SK-N-SH treated with all-trans-retinoic acid at 6 μM for 48 hours (cell line): ENCODE measurements around the gene EN1.

ENCODE experiments used
- ATAC-seq: fragments of 200-7000 bp; cut with Tn5 transposase; 3 replicates; pipeline ENCODE4 v1.9.1; 2020; ENCODE audit warnings: mild to moderate bottlenecking, moderate library complexity
- ARNTL ChIP-seq: fragments of 450-650 bp; formaldehyde crosslinking; IDR thresholded peaks from 2 replicates; pipeline ENCODE4 v1.5.0; 2020; ENCODE audit warnings: low read depth, mild to moderate bottlenecking, moderate library complexity, borderline replicate concordance
- BACH2 ChIP-seq: fragments of 250-450 bp; sonication (Bioruptor Pico); IDR thresholded peaks from 2 replicates; pipeline ENCODE4 v1.9.0; 2021; ENCODE audit warnings: mild to moderate bottlenecking, borderline replicate concordance
- ESRRG ChIP-seq: fragments of 250-450 bp; sonication (Bioruptor Pico); IDR thresholded peaks from 2 replicates; pipeline ENCODE4 v1.6.1; 2021; ENCODE audit warnings: mild to moderate bottlenecking
- GLIS3 ChIP-seq: fragments of 250-450 bp; sonication (Bioruptor Pico); IDR thresholded peaks from 2 replicates; pipeline ENCODE4 v1.5.0; 2020; ENCODE audit warnings: mild to moderate bottlenecking, moderate library complexity
- OSR1 ChIP-seq: fragments of 250-450 bp; sonication (Bioruptor Pico); IDR thresholded peaks from 2 replicates; pipeline ENCODE4 v1.8.0; 2022; ENCODE audit warnings: moderate library complexity, mild to moderate bottlenecking, inconsistent platforms
- PATZ1 ChIP-seq: fragments of 250-450 bp; sonication (Bioruptor Pico); IDR thresholded peaks from 2 replicates; pipeline ENCODE4 v1.8.0; 2020; ENCODE audit warnings: mild to moderate bottlenecking, moderate library complexity, borderline replicate concordance
- PPARA ChIP-seq: fragments of 250-450 bp; sonication (Bioruptor Pico); IDR thresholded peaks from 2 replicates; pipeline ENCODE4 v1.5.0; 2020; ENCODE audit warnings: mild to moderate bottlenecking, borderline replicate concordance
- RARB ChIP-seq: fragments of 250-450 bp; sonication (Bioruptor Pico); IDR thresholded peaks from 2 replicates; pipeline ENCODE4 v1.8.0; 2021; ENCODE audit warnings: mild to moderate bottlenecking, moderate library complexity
- SNAI2 ChIP-seq: fragments of 250-450 bp; sonication (Bioruptor Pico); IDR thresholded peaks from 2 replicates; pipeline ENCODE4 v1.5.0; 2020; ENCODE audit warnings: mild to moderate bottlenecking, moderate library complexity
- TCF4 ChIP-seq: fragments of 250-450 bp; sonication (Bioruptor Pico); IDR thresholded peaks from 2 replicates; pipeline ENCODE4 v1.8.0; 2021; ENCODE audit warnings: mild to moderate bottlenecking, moderate library complexity, borderline replicate concordance
- ZC3H10 ChIP-seq: fragments of 250-450 bp; sonication (Bioruptor Pico); IDR thresholded peaks from 2 replicates; pipeline ENCODE4 v1.5.1; 2021; ENCODE audit warnings: mild to moderate bottlenecking, moderate library complexity
- ZFP3 ChIP-seq: fragments of 250-450 bp; sonication (Bioruptor Pico); IDR thresholded peaks from 2 replicates; pipeline ENCODE4 v1.5.0; 2020; ENCODE audit warnings: mild to moderate bottlenecking, moderate library complexity
- ZFP30 ChIP-seq: fragments of 450-650 bp; formaldehyde crosslinking; IDR thresholded peaks from 2 replicates; pipeline ENCODE4 v1.5.0; 2022; ENCODE audit warnings: mild to moderate bottlenecking, moderate library complexity
- ZNF565 ChIP-seq: fragments of 450-650 bp; formaldehyde crosslinking; conservative IDR thresholded peaks from 2 replicates; pipeline ENCODE4 v1.5.0; 2020; ENCODE audit warnings: low read depth, mild to moderate bottlenecking, moderate library complexity
- ZNF8 ChIP-seq: fragments of 450-650 bp; formaldehyde crosslinking; IDR thresholded peaks from 2 replicates; pipeline ENCODE4 v1.5.0; 2020; ENCODE audit warnings: mild to moderate bottlenecking, moderate library complexity
- TF ChIP-seq, protein P1 (sequence below): fragments of 250-450 bp; sonication (Bioruptor Pico); IDR thresholded peaks from 2 replicates; pipeline ENCODE4 v1.5.1; 2021; ENCODE audit warnings: mild to moderate bottlenecking, moderate library complexity
- TF ChIP-seq, protein P2 (sequence below): fragments of 250-450 bp; sonication (Bioruptor Pico); IDR thresholded peaks from 2 replicates; pipeline ENCODE4 v1.5.1; 2020; ENCODE audit warnings: low read depth, mild to moderate bottlenecking, moderate library complexity
- TF ChIP-seq, protein P3 (sequence below): fragments of 250-450 bp; sonication (Bioruptor Pico); IDR thresholded peaks from 2 replicates; pipeline ENCODE4 v1.8.0; 2021; ENCODE audit warnings: low read depth, mild to moderate bottlenecking, moderate library complexity, borderline replicate concordance

The EN1 gene

DNA sequence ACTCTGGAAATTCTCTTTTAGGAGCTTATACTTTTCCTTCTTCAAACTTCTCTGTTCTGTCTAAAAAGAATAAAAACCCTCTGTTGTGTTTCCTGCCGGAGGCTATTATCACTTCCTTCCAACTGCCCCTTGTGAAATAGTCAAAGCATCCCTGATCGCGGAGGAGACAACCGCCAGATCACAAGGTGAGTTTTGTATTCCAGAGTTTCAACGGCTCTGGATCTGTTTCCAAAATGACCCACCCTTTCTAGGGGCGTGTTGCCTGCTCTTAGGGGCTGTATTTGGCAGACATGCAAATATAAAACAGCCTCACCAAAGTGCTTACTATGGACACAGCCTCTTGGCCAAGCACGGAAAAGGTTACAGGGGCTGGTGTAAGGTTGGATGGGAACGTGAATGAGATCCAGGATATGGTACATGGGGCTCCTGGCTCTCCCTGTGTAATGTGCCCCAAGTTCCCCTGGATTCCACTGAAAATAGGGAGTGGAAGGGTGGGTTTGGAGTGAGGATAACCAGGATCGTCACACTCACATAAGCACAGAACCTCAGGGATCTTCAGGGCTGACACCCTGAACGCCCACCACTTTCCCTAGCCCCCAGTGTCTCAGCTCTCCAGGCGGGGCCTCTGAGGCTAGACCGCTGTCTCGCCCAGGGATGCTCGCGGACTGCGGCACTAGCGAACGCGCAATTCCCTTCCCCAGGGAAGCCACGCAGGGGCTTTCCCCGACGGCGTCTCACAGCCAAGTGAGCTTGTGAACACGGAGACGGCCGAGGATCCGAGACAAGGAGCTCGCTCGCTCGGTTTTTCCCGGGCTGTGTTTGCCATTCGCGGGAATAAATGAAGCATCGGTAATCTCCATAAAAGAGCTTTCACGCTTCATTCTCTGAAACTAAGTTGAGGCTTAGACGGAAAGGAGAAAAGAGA lies 14.4 kb downstream of the EN1 start:
- no peak for ATAC-seq
- TF ChIP-seq ZNF565 (no peak), ZNF8 (no peak), SNAI2 (CRISPR knock-in tag) (no peak), ARNTL (CRISPR knock-in tag) (no peak), OSR1 (CRISPR knock-in tag) (no peak), RARB (CRISPR knock-in tag) (no peak), PATZ1 (CRISPR knock-in tag) (no peak), PPARA (no peak), ZC3H10 (CRISPR knock-in tag) (no peak), GLIS3 (no peak), BACH2 (CRISPR knock-in tag) (no peak), ZFP30 (CRISPR knock-in tag) (no peak), TCF4 (no peak)
- TF ChIP-seq, protein P1, sequence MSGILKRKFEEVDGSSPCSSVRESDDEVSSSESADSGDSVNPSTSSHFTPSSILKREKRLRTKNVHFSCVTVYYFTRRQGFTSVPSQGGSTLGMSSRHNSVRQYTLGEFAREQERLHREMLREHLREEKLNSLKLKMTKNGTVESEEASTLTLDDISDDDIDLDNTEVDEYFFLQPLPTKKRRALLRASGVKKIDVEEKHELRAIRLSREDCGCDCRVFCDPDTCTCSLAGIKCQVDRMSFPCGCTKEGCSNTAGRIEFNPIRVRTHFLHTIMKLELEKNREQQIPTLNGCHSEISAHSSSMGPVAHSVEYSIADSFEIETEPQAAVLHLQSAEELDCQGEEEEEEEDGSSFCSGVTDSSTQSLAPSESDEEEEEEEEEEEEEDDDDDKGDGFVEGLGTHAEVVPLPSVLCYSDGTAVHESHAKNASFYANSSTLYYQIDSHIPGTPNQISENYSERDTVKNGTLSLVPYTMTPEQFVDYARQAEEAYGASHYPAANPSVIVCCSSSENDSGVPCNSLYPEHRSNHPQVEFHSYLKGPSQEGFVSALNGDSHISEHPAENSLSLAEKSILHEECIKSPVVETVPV: no peak
- TF ChIP-seq, protein P2, sequence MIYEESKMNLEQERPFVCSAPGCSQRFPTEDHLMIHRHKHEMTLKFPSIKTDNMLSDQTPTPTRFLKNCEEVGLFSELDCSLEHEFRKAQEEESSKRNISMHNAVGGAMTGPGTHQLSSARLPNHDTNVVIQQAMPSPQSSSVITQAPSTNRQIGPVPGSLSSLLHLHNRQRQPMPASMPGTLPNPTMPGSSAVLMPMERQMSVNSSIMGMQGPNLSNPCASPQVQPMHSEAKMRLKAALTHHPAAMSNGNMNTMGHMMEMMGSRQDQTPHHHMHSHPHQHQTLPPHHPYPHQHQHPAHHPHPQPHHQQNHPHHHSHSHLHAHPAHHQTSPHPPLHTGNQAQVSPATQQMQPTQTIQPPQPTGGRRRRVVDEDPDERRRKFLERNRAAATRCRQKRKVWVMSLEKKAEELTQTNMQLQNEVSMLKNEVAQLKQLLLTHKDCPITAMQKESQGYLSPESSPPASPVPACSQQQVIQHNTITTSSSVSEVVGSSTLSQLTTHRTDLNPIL (CRISPR knock-in tag): no peak

DNA sequence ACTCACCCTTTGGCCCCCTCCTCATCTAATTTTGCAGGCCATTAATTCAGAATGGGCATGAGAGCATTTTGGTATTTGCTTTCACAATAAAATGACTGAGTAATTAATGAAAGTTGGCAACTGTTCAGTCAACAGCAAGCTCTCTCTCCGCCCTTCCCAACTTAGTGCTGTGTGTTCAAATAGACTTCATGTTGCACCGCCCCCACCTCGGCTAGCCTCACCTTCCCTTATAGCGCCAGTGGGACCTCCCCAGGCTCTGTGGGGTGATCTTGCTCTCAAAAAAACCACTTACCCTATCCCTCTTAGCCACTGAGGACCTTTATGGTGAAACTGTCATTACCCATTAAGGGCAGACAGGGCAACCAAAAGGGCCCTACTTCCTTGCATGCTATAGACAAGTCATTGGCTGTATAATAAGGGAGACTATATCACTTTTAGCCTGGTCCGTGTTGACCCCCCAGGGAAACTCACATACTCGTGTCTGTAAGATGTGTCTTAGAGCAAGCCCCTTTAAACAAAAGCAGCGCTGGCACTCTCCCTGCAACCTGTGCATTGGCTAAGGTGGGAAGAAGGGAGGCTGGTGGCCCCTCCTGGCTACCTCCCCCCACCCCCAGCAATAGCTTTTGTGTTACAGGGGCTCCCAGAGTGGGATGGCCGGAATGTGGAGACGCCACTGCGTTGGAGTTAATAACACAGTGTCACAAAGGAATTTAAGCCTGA lies 15.2 kb downstream of the EN1 start:
- TF ChIP-seq, protein P1: no peak
- TF ChIP-seq, protein P3, sequence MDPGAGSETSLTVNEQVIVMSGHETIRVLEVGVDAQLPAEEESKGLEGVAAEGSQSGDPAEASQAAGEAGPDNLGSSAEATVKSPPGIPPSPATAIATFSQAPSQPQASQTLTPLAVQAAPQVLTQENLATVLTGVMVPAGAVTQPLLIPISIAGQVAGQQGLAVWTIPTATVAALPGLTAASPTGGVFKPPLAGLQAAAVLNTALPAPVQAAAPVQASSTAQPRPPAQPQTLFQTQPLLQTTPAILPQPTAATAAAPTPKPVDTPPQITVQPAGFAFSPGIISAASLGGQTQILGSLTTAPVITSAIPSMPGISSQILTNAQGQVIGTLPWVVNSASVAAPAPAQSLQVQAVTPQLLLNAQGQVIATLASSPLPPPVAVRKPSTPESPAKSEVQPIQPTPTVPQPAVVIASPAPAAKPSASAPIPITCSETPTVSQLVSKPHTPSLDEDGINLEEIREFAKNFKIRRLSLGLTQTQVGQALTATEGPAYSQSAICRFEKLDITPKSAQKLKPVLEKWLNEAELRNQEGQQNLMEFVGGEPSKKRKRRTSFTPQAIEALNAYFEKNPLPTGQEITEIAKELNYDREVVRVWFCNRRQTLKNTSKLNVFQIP: no peak
- TF ChIP-seq ZNF565 (no peak), OSR1 (CRISPR knock-in tag) (no peak), ZC3H10 (CRISPR knock-in tag) (no peak), SNAI2 (CRISPR knock-in tag) (no peak), TCF4 (no peak), ZNF8 (no peak), RARB (CRISPR knock-in tag) (no peak), PPARA (no peak), ESRRG (CRISPR knock-in tag) (no peak)
- TF ChIP-seq, protein P2 (CRISPR knock-in tag): no peak

DNA sequence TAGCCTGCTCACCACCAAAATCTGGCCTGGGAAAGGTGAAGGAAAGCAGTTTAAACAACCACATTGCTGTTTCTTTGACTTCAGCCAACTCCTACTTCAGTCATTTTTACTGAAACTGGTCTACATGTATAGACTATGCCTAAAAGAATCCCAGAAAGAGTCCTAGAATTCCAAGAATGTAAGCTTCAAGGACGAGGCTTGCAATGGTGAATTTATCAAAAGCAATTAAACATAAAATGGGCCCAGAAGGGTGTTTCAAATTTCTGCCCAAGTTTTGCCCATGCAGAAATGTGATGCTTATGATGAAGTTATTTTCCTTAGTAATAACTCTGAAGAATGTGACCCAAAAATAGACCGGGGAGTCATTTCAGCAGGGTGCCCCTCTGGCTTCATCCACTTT lies 16.6 kb downstream of the EN1 start:
- no peak for TF ChIP-seq RARB (CRISPR knock-in tag)
- no peak for TF ChIP-seq ZNF8
- TF ChIP-seq GLIS3: no peak
- no peak for TF ChIP-seq SNAI2 (CRISPR knock-in tag)
- TF ChIP-seq ZC3H10 (CRISPR knock-in tag): no peak
- TF ChIP-seq ZFP3 (CRISPR knock-in tag): no peak
- no peak for TF ChIP-seq TCF4
- TF ChIP-seq ZFP30 (CRISPR knock-in tag): no peak
- ATAC-seq: no peak

More for the DNA sequence above, 15.2 kb downstream of the EN1 start:
- ATAC-seq: no peak
